Kidney tubule cell (primary cell): Measurements from ENCODE around the gene PTPN20.
"Not testable (repeated sequence)": the region's sequence is repeated elsewhere in the genome, so short reads cannot be mapped to it uniquely, and the experiment has no call there.

Source experiments
- DNase-seq: peaks from one replicate; pipeline ENCODE4 v3.0.0-alpha.2; 2018; ENCODE audit warnings: low spot score

The PTPN20 gene, protein sequence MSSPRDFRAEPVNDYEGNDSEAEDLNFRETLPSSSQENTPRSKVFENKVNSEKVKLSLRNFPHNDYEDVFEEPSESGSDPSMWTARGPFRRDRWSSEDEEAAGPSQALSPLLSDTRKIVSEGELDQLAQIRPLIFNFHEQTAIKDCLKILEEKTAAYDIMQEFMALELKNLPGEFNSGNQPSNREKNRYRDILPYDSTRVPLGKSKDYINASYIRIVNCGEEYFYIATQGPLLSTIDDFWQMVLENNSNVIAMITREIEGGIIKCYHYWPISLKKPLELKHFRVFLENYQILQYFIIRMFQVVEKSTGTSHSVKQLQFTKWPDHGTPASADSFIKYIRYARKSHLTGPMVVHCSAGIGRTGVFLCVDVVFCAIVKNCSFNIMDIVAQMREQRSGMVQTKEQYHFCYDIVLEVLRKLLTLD

DNA sequence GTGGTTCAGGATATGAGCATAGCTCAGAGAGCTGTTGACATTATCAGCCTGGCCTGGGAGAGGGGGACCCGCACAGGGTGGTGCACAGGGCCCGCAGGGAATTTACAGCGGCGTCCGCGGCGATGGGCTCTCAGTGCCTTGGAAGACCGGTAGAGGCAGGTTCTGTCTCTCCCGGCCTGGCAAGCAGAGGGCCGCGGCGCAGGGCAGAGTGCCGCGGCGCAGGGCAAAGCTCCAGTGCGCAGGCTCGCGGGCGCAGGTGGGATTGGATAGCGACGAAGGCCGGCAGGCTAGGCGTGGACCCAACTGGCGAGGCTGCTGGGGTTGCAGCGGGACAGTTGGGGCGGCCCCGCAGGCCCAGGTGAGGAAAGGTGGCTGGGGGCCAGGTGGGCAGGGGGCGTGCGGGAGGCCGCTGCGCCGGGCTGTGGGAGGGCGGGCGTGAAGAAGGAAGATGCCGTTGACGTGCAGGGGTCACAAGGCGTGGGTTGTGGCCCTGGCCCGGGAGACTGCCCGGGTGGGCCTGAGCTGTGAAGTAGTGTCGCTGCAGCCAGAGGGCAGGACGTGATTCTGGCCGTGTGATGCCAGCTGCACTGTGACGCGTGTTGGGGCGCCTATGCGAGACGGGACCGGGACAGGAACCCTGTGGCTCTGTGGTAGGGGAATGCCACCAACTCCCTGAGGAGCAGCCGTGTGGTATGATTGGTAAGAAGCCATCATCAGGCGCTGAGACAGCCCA, at the start of gene PTPN20:
Gene PTPN20 (plus strand): TSS at position 285 of the 733 bp plus-strand sequence. CDS start 21,072 bp downstream, outside the sequence.
- DNase-seq, result peak; percentile 3

DNA sequence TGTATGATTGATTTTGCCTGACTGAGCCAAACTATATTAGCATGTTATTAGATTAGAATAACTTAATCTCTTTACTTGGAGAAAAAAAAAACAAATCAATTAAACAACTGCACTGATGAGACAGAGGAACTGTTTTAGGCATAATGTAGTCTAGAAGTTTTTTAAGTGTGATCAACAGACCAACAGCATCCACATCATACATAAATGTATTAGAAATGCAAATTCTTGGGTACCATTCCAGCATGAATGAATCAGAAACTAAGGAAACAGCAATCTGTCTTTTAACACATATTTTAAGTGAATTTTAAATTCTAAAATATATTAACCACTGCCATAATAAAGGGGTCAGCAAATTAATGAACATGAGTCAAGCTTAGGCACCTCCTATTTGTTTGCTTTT, 41.5 kb upstream of the PTPN20 start:
- not testable (repeated sequence) for DNase-seq

- DNase-seq, result not testable (repeated sequence)
These were observed 39.6 kb upstream of the PTPN20 start for GRCh38 chr10:46871583-46871982.

GRCh38 chr10:46875304-46875703, 35.9 kb upstream of the PTPN20 start:
- not testable (repeated sequence) for DNase-seq

DNA sequence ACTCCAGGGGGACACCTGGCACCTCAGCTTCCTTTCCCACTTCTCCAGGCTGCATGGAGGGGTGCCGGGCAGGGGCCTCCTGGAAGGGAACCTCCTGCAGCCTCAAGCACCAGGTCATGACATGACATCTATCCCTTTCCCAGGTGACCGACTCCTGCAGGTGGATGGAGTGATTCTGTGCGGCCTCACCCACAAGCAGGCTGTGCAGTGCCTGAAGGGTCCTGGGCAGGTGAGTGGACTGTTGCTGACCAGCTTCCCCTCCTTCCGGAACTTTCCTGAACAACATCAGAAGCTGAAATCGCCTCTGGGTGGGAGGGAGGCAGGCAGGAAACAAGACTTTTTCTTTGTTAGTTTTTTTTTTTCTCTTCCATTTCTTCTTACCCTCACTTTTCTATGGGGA, 34.5 kb upstream of the PTPN20 start:
- not testable (repeated sequence) for DNase-seq

GRCh38 chr10:46878761-46879160, 32.5 kb upstream of the PTPN20 start:
- DNase-seq, result not testable (repeated sequence)

GRCh38 chr10:46890813-46891611, 20.2 kb upstream of the PTPN20 start:
- not testable (repeated sequence) for DNase-seq

DNA sequence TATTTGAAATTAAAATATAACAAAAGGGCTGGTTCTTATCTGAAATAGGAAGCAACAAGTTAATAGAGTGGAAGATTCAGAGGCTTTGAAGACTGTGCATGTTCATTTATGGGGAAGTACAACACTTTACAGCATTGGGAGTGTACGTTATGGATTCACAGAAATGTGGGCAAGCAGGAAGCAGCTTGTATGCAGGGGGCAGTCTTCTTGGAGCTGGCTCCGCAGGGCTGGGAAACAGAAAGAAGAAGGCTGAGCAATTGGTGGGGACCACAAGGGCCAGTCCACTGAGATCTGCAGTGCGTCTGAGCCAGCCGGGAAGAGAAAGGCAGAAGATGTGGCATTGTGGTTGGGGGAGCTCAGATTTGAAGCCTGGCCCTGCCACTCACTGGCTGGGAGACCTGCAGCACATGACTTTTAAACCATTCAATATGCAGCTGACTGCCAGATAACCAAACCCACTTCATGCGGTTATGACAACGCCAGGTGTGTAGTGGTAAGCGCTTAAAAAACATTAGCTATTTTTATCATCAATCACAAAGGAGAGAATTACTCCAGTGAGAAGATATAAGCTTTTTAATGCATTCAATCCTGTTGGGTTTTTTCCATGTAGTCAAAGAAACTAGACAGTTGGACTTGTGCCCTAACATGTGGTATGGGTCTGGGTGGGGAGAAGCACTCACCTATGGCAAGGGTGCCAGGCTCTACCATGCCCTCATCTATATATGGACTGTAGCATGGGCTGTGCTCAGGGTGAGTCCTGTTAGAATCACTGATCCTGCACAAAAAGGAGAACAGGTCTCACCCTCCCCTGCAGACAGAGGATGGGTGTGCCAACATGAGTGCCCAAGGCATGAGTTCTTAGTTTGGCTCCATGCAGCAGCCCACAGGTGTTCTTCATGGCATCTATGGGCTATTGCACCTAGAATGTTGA, 14.2 kb upstream of the PTPN20 start:
- DNase-seq, result not testable (repeated sequence)

DNA sequence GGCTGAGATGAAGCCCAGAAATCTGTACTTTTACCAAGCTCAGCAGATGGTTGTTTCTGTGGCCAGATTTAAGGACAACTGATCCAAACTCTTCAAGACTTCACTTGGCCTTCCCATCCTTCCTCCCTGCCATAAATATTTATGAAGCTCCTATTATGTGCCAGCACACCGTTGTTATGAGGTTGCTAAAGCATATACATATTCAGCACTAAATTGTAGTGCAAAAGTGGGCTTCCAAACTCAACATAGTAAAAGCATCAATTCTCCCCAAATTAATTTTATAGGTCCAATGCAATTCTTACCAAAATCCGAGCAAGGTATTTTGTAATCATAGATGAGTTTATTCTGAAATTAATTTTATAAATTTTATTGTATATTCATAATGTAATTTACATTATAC, 10.0 kb upstream of the PTPN20 start:
- not testable (repeated sequence) for DNase-seq

- not testable (repeated sequence) for DNase-seq
These were observed 7.4 kb upstream of the PTPN20 start for GRCh38 chr10:46903874-46904273.

DNA sequence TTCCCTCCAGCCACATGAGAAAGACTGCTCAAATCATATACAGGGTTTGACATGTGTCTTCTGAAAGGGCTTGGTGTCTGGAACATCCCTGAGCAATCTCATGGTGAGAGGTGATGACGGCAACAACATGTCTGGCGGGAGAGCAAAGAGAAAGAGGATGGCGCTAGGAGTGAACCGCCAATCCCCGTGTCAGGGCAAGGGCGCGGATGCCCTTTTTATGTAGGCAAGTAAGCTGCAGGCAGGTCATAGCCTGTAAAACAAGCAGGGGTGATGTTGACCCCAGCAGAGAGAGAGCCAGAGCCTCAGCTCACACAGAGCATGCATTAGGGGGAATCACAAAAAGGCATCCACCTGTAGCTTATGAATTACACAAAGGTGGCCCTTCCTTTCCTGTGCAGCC, 4.9 kb upstream of the PTPN20 start:
- not testable (repeated sequence) for DNase-seq

DNA sequence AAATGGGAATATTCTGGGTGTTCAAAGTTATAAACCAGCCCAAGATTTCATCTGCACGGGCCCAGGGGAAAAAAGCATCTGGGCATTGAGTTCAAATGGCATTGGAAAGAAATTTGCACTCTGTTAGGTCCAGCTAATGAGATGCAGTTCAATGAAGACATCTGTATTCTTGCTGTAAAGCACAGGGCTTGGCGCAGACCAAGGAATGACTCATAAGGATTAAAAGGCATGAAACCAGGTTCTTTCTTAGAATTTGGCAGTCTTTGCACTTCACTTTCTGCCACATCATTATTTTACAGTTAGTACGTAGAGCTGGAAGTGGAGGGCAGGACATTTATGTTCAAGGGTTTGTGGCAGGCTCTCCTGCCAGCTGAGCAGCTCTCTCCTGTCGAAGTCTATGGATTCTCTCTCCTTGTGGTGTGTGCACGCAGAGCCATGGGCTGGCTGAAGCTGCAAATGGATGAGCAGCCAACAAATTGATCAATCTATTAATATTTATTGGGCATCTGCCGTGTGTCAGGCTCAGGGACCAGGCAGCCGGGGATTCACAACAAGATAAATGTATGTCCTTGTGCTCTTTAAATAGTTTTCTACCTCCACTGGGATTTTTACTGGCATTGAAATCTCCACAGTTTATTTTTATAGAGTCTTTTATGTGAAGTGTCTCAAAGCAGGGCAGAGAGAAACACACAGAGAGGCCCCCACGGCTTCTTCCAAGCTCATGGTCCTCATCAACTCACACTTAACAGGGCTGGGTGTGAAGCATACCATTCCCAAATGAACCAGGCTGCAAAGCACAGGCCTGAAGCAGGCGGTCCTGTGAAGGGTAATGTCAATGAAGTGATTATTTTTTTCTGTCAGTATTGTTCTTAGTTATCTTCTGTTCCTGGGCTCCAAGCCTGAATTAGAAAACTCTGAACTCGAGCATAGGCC, 3.8 kb upstream of the PTPN20 start:
- DNase-seq, result not testable (repeated sequence)

DNA sequence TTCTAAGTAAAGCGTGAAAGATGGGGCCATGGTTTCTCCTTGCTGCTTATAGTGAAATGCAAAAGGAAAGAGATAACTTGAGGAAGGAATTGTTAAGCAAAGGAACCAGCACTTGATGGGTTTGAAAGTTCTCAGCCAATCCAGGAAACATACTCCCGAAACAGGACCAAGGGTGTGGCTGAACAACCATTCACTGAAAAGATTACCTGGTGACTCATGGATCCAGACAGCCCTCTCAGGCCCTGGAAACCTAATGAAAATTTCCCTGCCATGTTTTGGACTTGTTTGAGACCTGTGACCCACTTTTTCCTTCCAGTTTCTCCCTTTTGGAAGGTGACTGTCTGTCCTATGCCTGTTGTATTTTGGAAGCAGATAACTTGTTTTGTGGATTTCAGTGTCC, 11.3 kb downstream of the PTPN20 start:
- not testable (repeated sequence) for DNase-seq

DNA sequence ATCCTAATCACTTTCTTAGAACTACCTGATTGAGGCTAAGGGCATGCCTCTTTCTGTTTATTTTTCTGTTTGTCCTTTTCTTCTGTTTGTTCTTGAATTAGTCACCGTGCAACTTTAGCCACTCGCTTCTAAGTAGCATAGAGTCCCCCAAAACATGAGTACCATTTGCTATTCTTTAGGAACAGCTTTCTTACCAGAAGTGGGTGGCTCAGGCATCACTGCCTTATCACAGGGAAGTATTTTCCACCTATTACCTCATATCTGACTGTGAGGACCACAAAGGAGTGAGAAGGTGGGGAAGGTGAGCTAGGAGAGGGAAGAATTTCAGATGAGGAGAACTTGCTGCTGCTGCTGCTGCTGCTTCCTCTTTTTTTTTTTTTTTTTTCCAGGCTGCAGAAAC, 13.9 kb downstream of the PTPN20 start:
- not testable (repeated sequence) for DNase-seq

- DNase-seq, result not testable (repeated sequence)
These were observed 14.6 kb downstream of the PTPN20 start for GRCh38 chr10:46925853-46926252.

DNA sequence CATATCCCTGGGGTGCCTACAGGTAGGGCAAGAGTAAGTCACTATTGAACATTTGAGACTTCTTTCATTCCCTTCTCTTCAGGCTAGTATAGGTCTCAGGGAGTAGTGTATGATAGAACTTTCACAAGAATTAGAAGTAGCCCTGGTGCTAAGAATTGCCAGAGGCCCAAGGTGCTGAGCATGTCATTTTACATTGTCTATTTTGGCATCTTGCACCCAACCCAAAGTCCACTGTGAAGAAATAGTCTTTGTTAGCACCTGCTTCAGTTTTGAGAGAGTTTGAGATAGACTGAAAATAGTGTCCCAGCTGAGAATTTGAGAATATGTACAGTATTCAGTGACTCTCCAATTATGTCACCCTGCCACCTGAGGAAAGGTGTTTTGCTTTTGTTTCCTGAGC, 17.6 kb downstream of the PTPN20 start:
- not testable (repeated sequence) for DNase-seq

DNA sequence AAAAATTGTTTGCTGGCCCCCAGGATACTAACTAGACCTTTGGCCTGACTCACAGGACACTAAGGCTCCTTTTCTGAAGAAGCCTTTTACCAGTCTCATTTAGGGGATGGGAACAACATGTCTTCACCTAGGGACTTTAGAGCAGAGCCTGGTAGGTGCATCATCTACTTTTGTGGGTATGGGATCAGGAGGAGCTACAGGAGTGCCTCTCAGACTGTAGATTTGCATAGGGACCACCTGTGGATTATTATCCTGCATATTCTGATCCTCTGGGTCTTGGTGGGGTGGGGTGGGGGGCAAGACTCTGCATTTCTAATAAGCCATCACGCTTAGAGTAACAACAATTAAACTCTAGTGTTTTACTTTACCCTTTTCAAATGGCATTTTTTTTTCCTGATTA, 21.2 kb downstream of the PTPN20 start:
- DNase-seq, result not testable (repeated sequence)

DNA sequence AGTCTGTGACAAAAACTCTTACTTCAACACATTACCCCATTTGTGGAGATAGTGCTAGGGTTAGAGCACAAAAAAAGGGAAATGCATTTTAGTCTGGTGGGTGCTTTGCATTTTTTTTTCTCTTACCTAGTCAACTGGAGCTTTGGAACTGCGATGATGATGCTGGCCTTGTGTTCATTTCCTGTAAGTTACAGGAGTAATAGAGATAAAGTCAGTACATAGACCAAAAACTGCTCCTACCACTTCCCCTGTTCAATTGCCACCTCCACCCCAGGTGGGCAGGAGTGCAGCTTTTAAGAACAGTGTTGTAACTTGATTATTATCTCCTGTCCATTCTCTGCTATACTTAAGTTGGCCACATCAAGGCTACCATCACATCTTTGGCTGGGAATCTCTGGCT, 29.9 kb downstream of the PTPN20 start:
- DNase-seq, result not testable (repeated sequence)

DNA sequence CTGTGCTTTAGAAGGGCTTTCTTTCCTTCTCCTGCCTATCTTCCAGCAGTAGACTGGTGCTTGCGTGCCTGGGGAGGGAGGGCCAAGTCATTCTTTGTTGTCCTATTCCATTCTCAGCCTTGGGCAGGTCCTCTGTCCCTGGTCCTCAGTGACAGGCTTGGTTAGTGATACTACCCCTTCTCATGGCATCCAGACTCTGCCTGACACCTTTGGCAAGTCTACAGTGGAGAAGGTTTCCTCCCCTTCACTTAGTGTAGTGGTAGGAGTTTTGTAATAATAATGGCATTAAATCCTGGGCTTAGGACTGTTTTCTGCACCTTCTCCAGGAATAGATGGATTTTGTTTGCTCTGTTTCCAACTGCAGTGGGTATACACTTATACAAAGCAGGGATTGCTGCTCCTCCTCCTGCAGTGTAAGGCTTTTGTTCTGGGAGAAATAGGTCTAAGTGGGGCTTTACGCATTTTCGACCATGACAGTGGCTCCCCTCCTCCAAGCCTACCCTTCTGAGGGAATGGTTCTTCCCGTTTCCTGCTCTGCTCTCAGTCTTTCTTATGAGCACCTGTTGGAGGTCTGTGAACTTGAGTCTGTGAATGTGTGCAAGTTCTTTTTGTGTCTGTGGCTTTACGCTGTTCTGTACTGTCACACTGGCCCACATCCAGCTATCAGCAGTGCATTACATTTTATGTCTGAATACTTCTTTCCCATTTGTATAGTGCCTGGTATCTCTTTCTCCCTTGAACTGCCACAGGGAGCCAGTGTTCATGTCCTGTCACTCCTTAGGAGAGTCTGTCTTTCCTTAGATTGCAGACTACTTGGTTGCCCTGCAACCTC, 37.7 kb downstream of the PTPN20 start:
- DNase-seq, result not testable (repeated sequence)
